ENCODE results near the gene SMYD3.

DNA sequence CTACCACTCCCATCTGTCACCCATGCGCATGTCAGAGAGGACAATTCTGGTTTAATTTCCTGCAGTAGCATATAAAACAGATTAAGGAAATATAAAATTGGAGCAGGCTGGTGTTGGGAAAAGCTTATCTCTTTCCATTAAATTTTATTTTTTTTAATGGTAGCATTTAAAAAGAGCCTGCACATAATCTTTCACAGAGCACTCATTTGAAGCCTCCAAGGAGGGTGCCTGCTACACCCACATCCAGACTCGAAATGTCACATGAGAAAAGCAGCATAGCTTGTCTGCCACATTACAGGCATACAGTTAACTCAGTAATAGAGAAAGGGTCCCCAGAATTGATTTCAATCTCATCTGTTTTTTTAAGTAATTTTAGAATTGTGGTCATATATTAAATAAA lies 753.3 kb downstream of the SMYD3 start:
- TF ChIP-seq, protein P1, sequence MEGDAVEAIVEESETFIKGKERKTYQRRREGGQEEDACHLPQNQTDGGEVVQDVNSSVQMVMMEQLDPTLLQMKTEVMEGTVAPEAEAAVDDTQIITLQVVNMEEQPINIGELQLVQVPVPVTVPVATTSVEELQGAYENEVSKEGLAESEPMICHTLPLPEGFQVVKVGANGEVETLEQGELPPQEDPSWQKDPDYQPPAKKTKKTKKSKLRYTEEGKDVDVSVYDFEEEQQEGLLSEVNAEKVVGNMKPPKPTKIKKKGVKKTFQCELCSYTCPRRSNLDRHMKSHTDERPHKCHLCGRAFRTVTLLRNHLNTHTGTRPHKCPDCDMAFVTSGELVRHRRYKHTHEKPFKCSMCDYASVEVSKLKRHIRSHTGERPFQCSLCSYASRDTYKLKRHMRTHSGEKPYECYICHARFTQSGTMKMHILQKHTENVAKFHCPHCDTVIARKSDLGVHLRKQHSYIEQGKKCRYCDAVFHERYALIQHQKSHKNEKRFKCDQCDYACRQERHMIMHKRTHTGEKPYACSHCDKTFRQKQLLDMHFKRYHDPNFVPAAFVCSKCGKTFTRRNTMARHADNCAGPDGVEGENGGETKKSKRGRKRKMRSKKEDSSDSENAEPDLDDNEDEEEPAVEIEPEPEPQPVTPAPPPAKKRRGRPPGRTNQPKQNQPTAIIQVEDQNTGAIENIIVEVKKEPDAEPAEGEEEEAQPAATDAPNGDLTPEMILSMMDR (IDR thresholded peaks at IDR 0.05 in 8 of 11, conservative IDR thresholded peaks at IDR 0.05 in 3 of 11): no peak
- TF ChIP-seq POLR2A (IDR thresholded peaks at IDR 0.05): no peak

Measured in spleen (tissue), 7 donors.